H9 (cell line): Measurements from ENCODE around the gene CDYL2. TPM values are rescaled to one million over a fixed set of nuclear protein-coding genes. Genes with fewer than 3 reads are reported as not detected.

Source experiments
- DNase-seq: peaks from one replicate; pipeline ENCODE4 v3.0.0-alpha.2; 2017
- H2AFZ ChIP-seq: one replicate; pipeline ENCODE4 v1.6.1; 2013; ENCODE audit warnings: mild to moderate bottlenecking, low read length, control low read depth, moderate library complexity
- H2AK5ac ChIP-seq: 2 replicates; pipeline ENCODE4 v1.6.1; 2013; ENCODE audit warnings: low read length, control low read depth, mixed read lengths; ENCODE audit not compliant: insufficient read length
- H2BK120ac ChIP-seq: one replicate; pipeline ENCODE4 v1.6.1; 2013; ENCODE audit warnings: low read depth, mild to moderate bottlenecking, low read length, control low read depth, inconsistent platforms; ENCODE audit not compliant: poor library complexity, severe bottlenecking
- H2BK12ac ChIP-seq: 2 replicates; pipeline ENCODE4 v1.6.1; 2013; ENCODE audit warnings: low read length, control low read depth, mixed read lengths, low read depth; ENCODE audit not compliant: insufficient read length
- H2BK15ac ChIP-seq: 2 replicates; pipeline ENCODE4 v1.6.1; 2013; ENCODE audit warnings: low read depth, low read length, control low read depth
- H2BK20ac ChIP-seq: one replicate; pipeline ENCODE4 v1.6.1; 2013; ENCODE audit warnings: low read depth, mild to moderate bottlenecking, low read length, control low read depth, inconsistent platforms; ENCODE audit not compliant: poor library complexity, severe bottlenecking
- H2BK5ac ChIP-seq: 2 replicates; pipeline ENCODE4 v1.6.1; 2013; ENCODE audit warnings: low read length, control low read depth, mixed read lengths; ENCODE audit not compliant: insufficient read length
- H3K14ac ChIP-seq: 2 replicates; pipeline ENCODE4 v1.6.1; 2013; ENCODE audit warnings: low read length, control low read depth; ENCODE audit not compliant: insufficient read depth
- H3K18ac ChIP-seq: 2 replicates; pipeline ENCODE4 v1.6.1; 2013; ENCODE audit warnings: low read depth, mild to moderate bottlenecking, mixed read lengths, low read length, control low read depth; ENCODE audit not compliant: insufficient read length
- H3K23ac ChIP-seq: 2 replicates; pipeline ENCODE4 v1.6.1; 2013; ENCODE audit warnings: low read length, control low read depth, mixed read lengths, low read depth; ENCODE audit not compliant: insufficient read length
- H3K23me2 ChIP-seq: 2 replicates; pipeline ENCODE4 v1.6.1; 2013; ENCODE audit warnings: low read depth, mild to moderate bottlenecking, mixed read lengths, low read length, control low read depth; ENCODE audit not compliant: insufficient read length, poor library complexity, severe bottlenecking
- H3K27ac ChIP-seq: 2 replicates; pipeline ENCODE4 v1.5.1; 2013; ENCODE audit warnings: low read length, control low read depth, mixed read lengths, low read depth; ENCODE audit not compliant: insufficient read length
- H3K27me3 ChIP-seq: 2 replicates; pipeline ENCODE4 v1.6.1; 2013; ENCODE audit warnings: low read length, control low read depth, inconsistent platforms; ENCODE audit not compliant: insufficient read depth
- H3K4ac ChIP-seq: 2 replicates; pipeline ENCODE4 v1.6.1; 2013; ENCODE audit warnings: low read depth, mild to moderate bottlenecking, control low read depth, inconsistent platforms, low read length, moderate library complexity
- H3K4me1 ChIP-seq: 2 replicates; pipeline ENCODE4 v1.6.1; 2013; ENCODE audit warnings: low read length, control low read depth, inconsistent platforms; ENCODE audit not compliant: insufficient read depth
- H3K4me2 ChIP-seq: 2 replicates; pipeline ENCODE4 v1.6.1; 2013; ENCODE audit warnings: low read length, control low read depth, mixed read lengths; ENCODE audit not compliant: insufficient read length, insufficient read depth
- H3K56ac ChIP-seq: 2 replicates; pipeline ENCODE4 v1.6.1; 2013; ENCODE audit warnings: low read depth, mild to moderate bottlenecking, mixed read lengths, low read length, control low read depth; ENCODE audit not compliant: insufficient read length
- H3K79me1 ChIP-seq: 2 replicates; pipeline ENCODE4 v1.6.1; 2013; ENCODE audit warnings: low read depth, mild to moderate bottlenecking, moderate library complexity, low read length, control low read depth, inconsistent platforms; ENCODE audit not compliant: insufficient read depth, poor library complexity, severe bottlenecking
- H3K79me2 ChIP-seq: 2 replicates; pipeline ENCODE4 v1.6.1; 2013; ENCODE audit warnings: low read length, control low read depth, inconsistent platforms; ENCODE audit not compliant: insufficient read depth
- H3K9ac ChIP-seq: 2 replicates; pipeline ENCODE4 v1.6.1; 2013; ENCODE audit warnings: low read length, control low read depth, mixed read lengths; ENCODE audit not compliant: insufficient read length; ENCODE audit errors: extremely low read depth
- H3K9me3 ChIP-seq: one replicate; pipeline ENCODE4 v1.6.1; 2013; ENCODE audit warnings: low read depth, low read length, inconsistent platforms; ENCODE audit not compliant: control insufficient read depth
- H3T11ph ChIP-seq: one replicate; pipeline ENCODE4 v1.6.1; 2013; ENCODE audit warnings: mild to moderate bottlenecking, low read length, control low read depth, inconsistent platforms
- H4K20me1 ChIP-seq: one replicate; pipeline ENCODE4 v1.6.1; 2013; ENCODE audit not compliant: control insufficient read depth, insufficient read length, insufficient read depth
- H4K5ac ChIP-seq: 2 replicates; pipeline ENCODE4 v1.6.1; 2013; ENCODE audit warnings: low read depth, mild to moderate bottlenecking, mixed read lengths, low read length, control low read depth; ENCODE audit not compliant: insufficient read length
- H4K8ac ChIP-seq: replicated peaks from 2 replicates; pipeline ENCODE4 v1.6.1; 2013; ENCODE audit warnings: low read length, control low read depth, mixed read lengths, low read depth; ENCODE audit not compliant: insufficient read length
- H4K91ac ChIP-seq: 2 replicates; pipeline ENCODE4 v1.6.1; 2013; ENCODE audit warnings: low read depth, mild to moderate bottlenecking, moderate library complexity, mixed read lengths, low read length, control low read depth; ENCODE audit not compliant: insufficient read length
- H3K27ac Mint-ChIP-seq, 3 experiments: 2 replicates in 2 of 3; 3 replicates in 1 of 3; pipeline ENCODE4 v1.8.0; 2020 to 2021; ENCODE audit warnings: mixed read lengths in 3 of 3, mild to moderate bottlenecking in 1 of 3, moderate library complexity in 1 of 3
- H3K27me3 Mint-ChIP-seq: 2 replicates; pipeline ENCODE4 v1.8.0; 2021; ENCODE audit warnings: low read depth, mild to moderate bottlenecking, moderate library complexity, mixed read lengths
- H3K36me3 Mint-ChIP-seq, 3 experiments: 2 replicates in 2 of 3; 3 replicates in 1 of 3; pipeline ENCODE4 v1.8.0; 2020 to 2021; ENCODE audit warnings: low read depth in 3 of 3, mixed read lengths in 3 of 3; ENCODE audit not compliant: insufficient read depth in 1 of 3
- H3K4me1 Mint-ChIP-seq, 2 experiments: 2 replicates each; pipeline ENCODE4 v1.8.0; 2020; ENCODE audit warnings: mixed read lengths in 2 of 2
- H3K4me3 Mint-ChIP-seq, 2 experiments: 2 replicates in 1 of 2; 3 replicates in 1 of 2; pipeline ENCODE4 v1.8.0; 2020 to 2021; ENCODE audit warnings: mild to moderate bottlenecking in 2 of 2, mixed read lengths in 2 of 2, moderate library complexity in 1 of 2
- H3K9me3 Mint-ChIP-seq, 2 experiments: 2 replicates in 1 of 2; 3 replicates in 1 of 2; pipeline ENCODE4 v1.8.0; 2020; ENCODE audit warnings: mild to moderate bottlenecking in 2 of 2, mixed read lengths in 2 of 2, moderate library complexity in 1 of 2
- total RNA-seq: library from RNA; stranded (reverse); gene quantifications from 2 replicates; pipeline ENCODE4 v1.2.1, GENCODE V29; 2021
- TF ChIP-seq, protein P1 (sequence below): fragments of 200-600 bp; sonication (generic); conservative IDR thresholded peaks from 3 replicates; pipeline ENCODE4 v1.8.0; 2021; ENCODE audit warnings: antibody characterized with exemption, mild to moderate bottlenecking

Gene CDYL2
- total RNA-seq, 1 experiment from 2014 or later, result 4.2 TPM

DNA sequence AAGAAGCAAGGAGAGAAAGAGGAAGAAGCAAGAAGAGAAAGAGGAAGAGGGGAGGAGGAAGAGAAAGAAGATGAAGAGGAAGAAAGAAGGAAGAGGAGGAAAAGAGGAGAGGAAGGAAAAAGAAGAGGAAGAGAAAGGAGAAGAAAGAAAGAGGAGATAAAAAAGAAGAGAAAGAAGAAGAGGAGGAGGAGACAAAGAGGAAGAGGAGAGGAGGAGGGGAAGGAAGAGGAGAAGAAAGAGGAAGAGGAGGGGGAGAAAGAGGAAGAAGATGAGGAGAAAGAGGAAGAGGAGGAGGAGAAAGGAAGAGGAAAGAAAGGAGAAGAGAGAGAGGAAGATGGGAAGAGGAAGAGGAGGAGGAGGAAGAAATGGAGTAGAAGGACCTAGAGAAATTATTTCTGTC lies 80.4 kb downstream of the CDYL2 start:
- Histone ChIP-seq H2BK120ac (no peak overlapping the region), H3K23me2 (no peaks in the 10 kb centered on the region), H3T11ph (no peak overlapping the region), H3K4me1 (no peaks in the 10 kb centered on the region), H3K23ac (no peak overlapping the region), H3K14ac (no peak overlapping the region), H2BK5ac (no peak overlapping the region), H2BK20ac (no peak overlapping the region), H3K79me1 (no peaks in the 10 kb centered on the region), H3K56ac (no peak overlapping the region), H4K91ac (no peak overlapping the region), H3K4ac (no peak overlapping the region), H2AK5ac (no peak overlapping the region), H3K18ac (no peak overlapping the region), H4K5ac (no peak overlapping the region), H3K27ac (no peak overlapping the region), H2BK15ac (no peak overlapping the region), H3K27me3 (no peaks in the 10 kb centered on the region), H2BK12ac (no peak overlapping the region), H4K20me1 (no peaks in the 10 kb centered on the region), H3K4me2 (no peak overlapping the region), H3K79me2 (0 out of 2 replicates have a peak, but pooled peaks cover 3% of the 10 kb centered on the region), H2AFZ (no peak overlapping the region), H4K8ac (no peak overlapping the region), H3K9ac (no peak overlapping the region), H3K9me3 (no peaks in the 10 kb centered on the region)
- TF ChIP-seq, protein P1, sequence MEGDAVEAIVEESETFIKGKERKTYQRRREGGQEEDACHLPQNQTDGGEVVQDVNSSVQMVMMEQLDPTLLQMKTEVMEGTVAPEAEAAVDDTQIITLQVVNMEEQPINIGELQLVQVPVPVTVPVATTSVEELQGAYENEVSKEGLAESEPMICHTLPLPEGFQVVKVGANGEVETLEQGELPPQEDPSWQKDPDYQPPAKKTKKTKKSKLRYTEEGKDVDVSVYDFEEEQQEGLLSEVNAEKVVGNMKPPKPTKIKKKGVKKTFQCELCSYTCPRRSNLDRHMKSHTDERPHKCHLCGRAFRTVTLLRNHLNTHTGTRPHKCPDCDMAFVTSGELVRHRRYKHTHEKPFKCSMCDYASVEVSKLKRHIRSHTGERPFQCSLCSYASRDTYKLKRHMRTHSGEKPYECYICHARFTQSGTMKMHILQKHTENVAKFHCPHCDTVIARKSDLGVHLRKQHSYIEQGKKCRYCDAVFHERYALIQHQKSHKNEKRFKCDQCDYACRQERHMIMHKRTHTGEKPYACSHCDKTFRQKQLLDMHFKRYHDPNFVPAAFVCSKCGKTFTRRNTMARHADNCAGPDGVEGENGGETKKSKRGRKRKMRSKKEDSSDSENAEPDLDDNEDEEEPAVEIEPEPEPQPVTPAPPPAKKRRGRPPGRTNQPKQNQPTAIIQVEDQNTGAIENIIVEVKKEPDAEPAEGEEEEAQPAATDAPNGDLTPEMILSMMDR, result no peak
- peaks cover 2 to 11% (median 7%) of the 10 kb centered on the region in 3 experiments; a peak in 3 of 7 replicates for H3K36me3 Mint-ChIP-seq
- H3K4me1 Mint-ChIP-seq, result no peaks in the 10 kb centered on the region
- no peak overlapping the region for H3K4me3 Mint-ChIP-seq
- H3K27ac Mint-ChIP-seq, result no peak overlapping the region
- no peak for DNase-seq
- H3K27me3 Mint-ChIP-seq, result peaks cover 9% of the 10 kb centered on the region
- H3K9me3 Mint-ChIP-seq, result peaks cover 21 to 26% of the 10 kb centered on the region in 2 experiments
